Stimulated activated CD4-positive, alpha-beta T cell treated with anti-CD3 and anti-CD28 coated beads, TNF-alpha, amount 100 ng/mL, for 48 hours (primary cell): ENCODE data around the gene STX16.
A peak's percentile ranks its signal among the peaks of the same experiment; 100 is the strongest.

Experiments
- DNase-seq, 3 donors: peaks; one replicate each; pipeline ENCODE4 v3.0.0-alpha.2; 2020; ENCODE audit warnings: low read depth in 3 of 3

STX16 gene

GRCh38 chr20:58618351-58619076, 32.6 kb upstream of the STX16 start:
- DNase-seq: no peak

- no peak for DNase-seq
Observed at GRCh38 chr20:58619077-58619863, 31.8 kb upstream of the STX16 start.

- DNase-seq: no peak
Observed at GRCh38 chr20:58619864-58620431, 31.1 kb upstream of the STX16 start.

GRCh38 chr20:58621906-58622548, 29.1 kb upstream of the STX16 start:
- no peak for DNase-seq

- no peak for DNase-seq
Observed at GRCh38 chr20:58622671-58623578, 28.2 kb upstream of the STX16 start.

GRCh38 chr20:58623579-58624473, 27.3 kb upstream of the STX16 start:
- DNase-seq: no peak

- DNase-seq: no peak
Observed at GRCh38 chr20:58624687-58625086, 26.4 kb upstream of the STX16 start.

- no peak for DNase-seq
Observed at GRCh38 chr20:58625585-58625984, 25.5 kb upstream of the STX16 start.

- no peak for DNase-seq
Observed at GRCh38 chr20:58626051-58626450, 25.0 kb upstream of the STX16 start.

- DNase-seq: no peak
Observed at GRCh38 chr20:58627212-58628072, 23.6 kb upstream of the STX16 start.

GRCh38 chr20:58628491-58629214, 22.4 kb upstream of the STX16 start:
- DNase-seq: no peak

GRCh38 chr20:58629215-58629580, 21.9 kb upstream of the STX16 start:
- DNase-seq: no peak

- DNase-seq: no peak
Observed at GRCh38 chr20:58630063-58630462, 21.0 kb upstream of the STX16 start.

- DNase-seq: no peak
Observed at GRCh38 chr20:58633161-58634053, 17.7 kb upstream of the STX16 start.

- DNase-seq: no peak
Observed at GRCh38 chr20:58634059-58634458, 17.0 kb upstream of the STX16 start.

GRCh38 chr20:58634521-58635278, 16.4 kb upstream of the STX16 start:
- DNase-seq: peak in 1 of 3 donors; percentile 48

GRCh38 chr20:58635279-58635665, 15.8 kb upstream of the STX16 start:
- DNase-seq: no peak
